Right cardiac atrium (tissue), 5 donors: ENCODE measurements around the gene UTP3. TPM values are rescaled to one million over a fixed set of nuclear protein-coding genes. Genes with fewer than 3 reads are reported as not detected.

Experiments
- ATAC-seq, 2 donors: fragments of 200-7000 bp; cut with Tn5 transposase; one replicate each; pipeline versions ENCODE4 v1.8.0 to v1.9.1; 2020; ENCODE audit warnings: moderate library complexity in 2 of 2, mild to moderate bottlenecking in 1 of 2
- DNase-seq, 3 donors: peaks; one replicate each; pipeline ENCODE4 v3.0.0-alpha.2; 2020
- H3K27ac ChIP-seq: one replicate; pipeline ENCODE4 v1.5.1; 2013; ENCODE audit warnings: mild to moderate bottlenecking, low read length, control low read depth, moderate library complexity
- H3K27me3 ChIP-seq: one replicate; pipeline ENCODE4 v1.6.1; 2013; ENCODE audit not compliant: control insufficient read depth, insufficient read depth
- H3K4me1 ChIP-seq: one replicate; pipeline ENCODE4 v1.6.1; 2013; ENCODE audit warnings: low read length; ENCODE audit not compliant: control insufficient read depth, insufficient read depth
- H3K4me3 ChIP-seq: one replicate; pipeline ENCODE4 v1.5.1; 2013; ENCODE audit warnings: low read length, control low read depth
- H3K9me3 ChIP-seq: one replicate; pipeline ENCODE4 v1.6.1; 2013; ENCODE audit warnings: low read length; ENCODE audit not compliant: control insufficient read depth
- WGBS: extraction: QIAGEN DNeasy Blood & Tissue Kit; methylation state at CpG from one replicate; pipeline ENCODE4 v1.1.7; 2013; 5-methylcytosine and 5-hydroxymethylcytosine counted together
- intact Hi-C, 4 donors: fragments of 100-400 bp; cut with DNase I; formaldehyde crosslinking; loops; one replicate each; pipeline versions ENCODE4 v1.11.0 to v1.14.0; 2022 to 2023
- polyA plus RNA-seq: library from polyadenylated mRNA; stranded (reverse); fragments of 200-250 nt; gene quantifications from one replicate; pipeline ENCODE4 v1.2.3, GENCODE V29; 2013
- total RNA-seq, 4 donors: library from RNA; stranded (reverse); fragmentation: NEBNext Ultra II Directional; extraction: Animal tissue kit (Norgen Biotek cat#: 25700); gene quantifications; one replicate each; pipeline ENCODE4 v1.2.1, GENCODE V29; 2021
- donor health status: healthy with polysubstance abuse.
- donor health status: DM: no; HTN: yes; CAD: no.
- donor health status: DM: no; HTN: no; CAD: no.
- donor health status: DM: no; HTN: yes; CAD: no; lungs with severe emphysema.
- donor health status: DM: yes; HTN: yes; CAD: no.

UTP3 gene
- total and polyA plus RNA-seq, 5 donors = 15.5 to 19.9 (median 18.3) TPM

- Histone ChIP-seq H3K4me3 (no peak overlapping the region), H3K27ac (no peak overlapping the region), H3K27me3 (no peaks in the 10 kb centered on the region), H3K4me1 (no peaks in the 10 kb centered on the region), H3K9me3 (no peaks in the 10 kb centered on the region)
- DNase-seq (no peak), ATAC-seq (no peak)
- 71% methylated on average over 1 of the region's 1 CpG for WGBS
- intact Hi-C loops = no loop called here
Observed at GRCh38 chr4:70737006-70737405, 48.7 kb downstream of the UTP3 start.

- Histone ChIP-seq H3K27ac (no peak overlapping the region), H3K4me1 (peaks cover 2% of the 10 kb centered on the region)
- intact Hi-C loops = no loop called here
Observed at GRCh38 chr4:70737409-70737808, 49.1 kb downstream of the UTP3 start.

GRCh38 chr4:70739496-70740337, 51.4 kb downstream of the UTP3 start:
- no peaks in the 10 kb centered on the region for H3K27me3 ChIP-seq
- DNase-seq = no peak
- no peak overlapping the region for H3K4me3 ChIP-seq
- WGBS = 88% methylated on average over 6 of the region's 6 CpGs
- no peak for ATAC-seq
- intact Hi-C loops = no loop called here
- H3K4me1 ChIP-seq = peaks cover 2% of the 10 kb centered on the region
- no peak overlapping the region for H3K27ac ChIP-seq
- no peaks in the 10 kb centered on the region for H3K9me3 ChIP-seq

More at GRCh38 chr4:70737409-70737808, 49.1 kb downstream of the UTP3 start:
- WGBS = 90% methylated on average over 2 of the region's 2 CpGs
- H3K9me3 ChIP-seq = no peaks in the 10 kb centered on the region
- no peaks in the 10 kb centered on the region for H3K27me3 ChIP-seq
- H3K4me3 ChIP-seq = no peak overlapping the region
- DNase-seq (no peak), ATAC-seq (no peak)

Other genes with a start within 250 kb of the UTP3 start
- gene MUC7, start 216.3 kb upstream of the UTP3 start, total RNA-seq = not detected
- gene MUC7, start 216.3 kb upstream of the UTP3 start, polyA plus RNA-seq = not detected
- not detected for gene AMTN, start 170.0 kb upstream of the UTP3 start, total RNA-seq
- not detected for gene AMTN, start 170.0 kb upstream of the UTP3 start, polyA plus RNA-seq
- gene AMBN, start 96.3 kb upstream of the UTP3 start, total RNA-seq = not detected
- not detected for gene AMBN, start 96.3 kb upstream of the UTP3 start, polyA plus RNA-seq
- gene ENAM, start 59.8 kb upstream of the UTP3 start, total RNA-seq = 10 to 100 TPM in 1 of 4 donors, 1 to 10 TPM in 3; 3.1 to 12.1 (median 4.6) TPM
- 2.6 TPM for gene ENAM, start 59.8 kb upstream of the UTP3 start, polyA plus RNA-seq
- gene JCHAIN, start 22.0 kb upstream of the UTP3 start, total RNA-seq = 10 to 100 TPM in 1 of 4 donors, 1 to 10 TPM in 3; 1.8 to 20.0 (median 4.4) TPM
- gene JCHAIN, start 22.0 kb upstream of the UTP3 start, polyA plus RNA-seq = 0.36 TPM
- 10 to 100 TPM; 23.9 to 30.1 (median 29.3) TPM for gene RUFY3, start 33.4 kb downstream of the UTP3 start, total RNA-seq
- 14.1 TPM for gene RUFY3, start 33.4 kb downstream of the UTP3 start, polyA plus RNA-seq
- 10 to 100 TPM; 69.1 to 81.4 (median 78.4) TPM for gene GRSF1, start 151.4 kb downstream of the UTP3 start, total RNA-seq
- gene GRSF1, start 151.4 kb downstream of the UTP3 start, polyA plus RNA-seq = 50.7 TPM
- 10 to 100 TPM; 16.9 to 26.2 (median 19.4) TPM for gene MOB1B, start 213.8 kb downstream of the UTP3 start, total RNA-seq
- gene MOB1B, start 213.8 kb downstream of the UTP3 start, polyA plus RNA-seq = 5.6 TPM